Measurements from ENCODE around the gene COG4.
"Not testable (repeated sequence)": the region's sequence is repeated elsewhere in the genome, so short reads cannot be mapped to it uniquely, and the experiment has no call there.

COG4 gene

GRCh38 chr16:70453892-70454221, 69.5 kb downstream of the COG4 start:
- peak in 1 of 2 experiments; percentile 71 for DNase-seq

GRCh38 chr16:70453117-70453891, 70.0 kb downstream of the COG4 start:
- DNase-seq, result no peak

GRCh38 chr16:70451004-70451340, 72.4 kb downstream of the COG4 start:
- not testable (repeated sequence) for DNase-seq

GRCh38 chr16:70450142-70451003, 73.0 kb downstream of the COG4 start:
- DNase-seq, result not testable (repeated sequence)

GRCh38 chr16:70448075-70448474, 75.3 kb downstream of the COG4 start:
- DNase-seq, result no peak

GRCh38 chr16:70444249-70445063, 78.9 kb downstream of the COG4 start:
- no peak for DNase-seq

- no peak for DNase-seq
These were observed 81.0 kb downstream of the COG4 start for GRCh38 chr16:70442344-70442743.

- DNase-seq, result no peak
These were observed 81.9 kb downstream of the COG4 start for GRCh38 chr16:70441406-70441990.

- DNase-seq, result no peak
These were observed 83.2 kb downstream of the COG4 start for GRCh38 chr16:70440009-70440692.

- peak; percentile 97 to 98 for DNase-seq
These were observed 84.1 kb downstream of the COG4 start, which contains the start of gene ST3GAL2 for GRCh38 chr16:70438969-70439862. Gene ST3GAL2 (minus strand): TSS chr16:70439100. CDS start chr16:70398530, 40,570 bp downstream.

GRCh38 chr16:70438585-70438968, 84.8 kb downstream of the COG4 start:
- DNase-seq, result no peak

GRCh38 chr16:70437582-70438557, 85.5 kb downstream of the COG4 start:
- DNase-seq, result no peak

GRCh38 chr16:70437017-70437581, 86.3 kb downstream of the COG4 start:
- no peak for DNase-seq

- no peak for DNase-seq
These were observed 88.7 kb downstream of the COG4 start for GRCh38 chr16:70434484-70435260.

- no peak for DNase-seq
These were observed 89.8 kb downstream of the COG4 start for GRCh38 chr16:70433458-70434103.

GRCh38 chr16:70432723-70433457, 90.5 kb downstream of the COG4 start:
- DNase-seq, result no peak

GRCh38 chr16:70432356-70432722, 91.0 kb downstream of the COG4 start:
- no peak for DNase-seq
